ENCODE measurements around the gene SUFU.

DNA sequence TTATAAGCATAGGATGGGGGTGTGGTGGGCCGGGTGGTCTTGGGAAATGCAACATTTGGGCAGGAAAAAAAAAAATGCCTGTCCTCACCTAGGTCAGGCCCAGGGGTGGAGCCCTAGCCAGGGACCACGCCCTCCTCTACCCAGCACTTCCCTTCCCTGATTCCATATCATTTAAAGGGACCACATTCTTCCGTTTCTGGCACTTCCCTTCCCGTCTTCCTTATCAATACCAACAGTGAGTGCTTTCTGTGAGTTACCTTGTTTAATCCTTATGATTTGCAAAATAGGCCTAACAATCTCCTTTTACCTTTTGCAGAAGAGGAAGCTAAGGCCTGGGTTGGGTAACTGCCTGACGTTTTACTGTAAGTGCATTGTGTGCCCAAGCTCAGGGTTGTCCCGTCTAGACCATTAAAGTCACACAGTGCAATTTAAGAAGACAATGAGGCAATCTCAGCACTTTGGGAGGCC, 35.8 kb upstream of the SUFU start:
- TF ChIP-seq POLR2A (IDR thresholded peaks at IDR 0.05) = no peak
- TF ChIP-seq, protein P1, sequence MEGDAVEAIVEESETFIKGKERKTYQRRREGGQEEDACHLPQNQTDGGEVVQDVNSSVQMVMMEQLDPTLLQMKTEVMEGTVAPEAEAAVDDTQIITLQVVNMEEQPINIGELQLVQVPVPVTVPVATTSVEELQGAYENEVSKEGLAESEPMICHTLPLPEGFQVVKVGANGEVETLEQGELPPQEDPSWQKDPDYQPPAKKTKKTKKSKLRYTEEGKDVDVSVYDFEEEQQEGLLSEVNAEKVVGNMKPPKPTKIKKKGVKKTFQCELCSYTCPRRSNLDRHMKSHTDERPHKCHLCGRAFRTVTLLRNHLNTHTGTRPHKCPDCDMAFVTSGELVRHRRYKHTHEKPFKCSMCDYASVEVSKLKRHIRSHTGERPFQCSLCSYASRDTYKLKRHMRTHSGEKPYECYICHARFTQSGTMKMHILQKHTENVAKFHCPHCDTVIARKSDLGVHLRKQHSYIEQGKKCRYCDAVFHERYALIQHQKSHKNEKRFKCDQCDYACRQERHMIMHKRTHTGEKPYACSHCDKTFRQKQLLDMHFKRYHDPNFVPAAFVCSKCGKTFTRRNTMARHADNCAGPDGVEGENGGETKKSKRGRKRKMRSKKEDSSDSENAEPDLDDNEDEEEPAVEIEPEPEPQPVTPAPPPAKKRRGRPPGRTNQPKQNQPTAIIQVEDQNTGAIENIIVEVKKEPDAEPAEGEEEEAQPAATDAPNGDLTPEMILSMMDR (IDR thresholded peaks at IDR 0.05) = no peak
